Upper lobe of right lung (tissue), 1 donor: ENCODE results near the gene SLC4A3. TPM values are rescaled to one million over a fixed set of nuclear protein-coding genes. Genes with fewer than 3 reads are reported as not detected.
"Not testable (repeated sequence)": the region's sequence is repeated elsewhere in the genome, so short reads cannot be mapped to it uniquely, and the experiment has no call there.

ENCODE experiments used
- ATAC-seq: fragments of 200-7000 bp; cut with Tn5 transposase; one replicate; pipeline ENCODE4 v1.9.1; 2020; ENCODE audit warnings: mild to moderate bottlenecking, moderate library complexity
- DNase-seq: peaks from one replicate; pipeline ENCODE4 v3.0.0-alpha.2; 2020
- H3K27ac ChIP-seq: fragments of 200-600 bp; one replicate; pipeline ENCODE4 v1.8.0; 2022
- H3K27me3 ChIP-seq: fragments of 200-600 bp; one replicate; pipeline ENCODE4 v1.8.0; 2022; ENCODE audit warnings: mild to moderate bottlenecking
- H3K36me3 ChIP-seq: fragments of 200-600 bp; one replicate; pipeline ENCODE4 v1.8.0; 2022
- H3K4me1 ChIP-seq: fragments of 200-600 bp; one replicate; pipeline ENCODE4 v1.8.0; 2022
- H3K4me3 ChIP-seq: fragments of 200-600 bp; one replicate; pipeline ENCODE4 v1.8.0; 2022; ENCODE audit warnings: mild to moderate bottlenecking
- H3K9me3 ChIP-seq: fragments of 200-600 bp; one replicate; pipeline ENCODE4 v1.8.0; 2022
- CTCF ChIP-seq: fragments of 200-600 bp; IDR thresholded peaks from one replicate; pipeline ENCODE4 v1.8.0; 2022; ENCODE audit warnings: antibody characterized with exemption
- intact Hi-C: fragments of 100-400 bp; cut with DNase I; formaldehyde crosslinking; loops from one replicate; pipeline ENCODE4 v1.11.0; 2022
- total RNA-seq: library from RNA; stranded (reverse); fragmentation: NEBNext Ultra II Directional; extraction: Animal tissue kit (Norgen Biotek cat#: 25700); gene quantifications from one replicate; pipeline ENCODE4 v1.2.1, GENCODE V29; 2021
- donor health status: DM: no; HTN: yes; CAD: no; lungs with severe emphysema.

SLC4A3 gene
- total RNA-seq, 1 donor from 2014 or later, result 2.9 TPM

- Histone ChIP-seq H3K4me1 (peaks cover 6% of the 10 kb centered on the region), H3K36me3 (no peaks in the 10 kb centered on the region), H3K27me3 (peaks cover 37% of the 10 kb centered on the region), H3K27ac (no peak overlapping the region), H3K4me3 (no peak overlapping the region), H3K9me3 (no peaks in the 10 kb centered on the region)
- intact Hi-C loops, result no loop called here
- DNase-seq, result no peak
- no peak for TF ChIP-seq CTCF
- no peak for ATAC-seq
These were observed 23.2 kb downstream of the SLC4A3 start for GRCh38 chr2:219650426-219651248.

GRCh38 chr2:219651656-219652055 is 24.2 kb downstream of the SLC4A3 start:
- H3K27ac ChIP-seq, ATAC-seq, DNase-seq, H3K4me1 ChIP-seq, H3K4me3 ChIP-seq, intact Hi-C loops, H3K36me3 ChIP-seq, H3K9me3 ChIP-seq: not testable (repeated sequence)
- peaks cover 37% of the 10 kb centered on the region for H3K27me3 ChIP-seq

- no peak overlapping the region for H3K27ac ChIP-seq
- TF ChIP-seq CTCF, result no peak
These were observed 29.1 kb downstream of the SLC4A3 start for GRCh38 chr2:219656526-219656925.

GRCh38 chr2:219658196-219658846 is 30.9 kb downstream of the SLC4A3 start:
- Histone ChIP-seq H3K27me3 (peaks cover 6% of the 10 kb centered on the region), H3K27ac (no peak overlapping the region), H3K4me1 (no peaks in the 10 kb centered on the region), H3K9me3 (no peaks in the 10 kb centered on the region), H3K4me3 (no peak overlapping the region), H3K36me3 (no peaks in the 10 kb centered on the region)
- ATAC-seq (no peak), DNase-seq (no peak)
- TF ChIP-seq CTCF, result no peak
- intact Hi-C loops, result no loop called here

More at GRCh38 chr2:219656526-219656925, 29.1 kb downstream of the SLC4A3 start:
- ATAC-seq, result no peak
- peaks cover 15% of the 10 kb centered on the region for H3K27me3 ChIP-seq
- DNase-seq, result no peak
- intact Hi-C loops, result no loop called here
- H3K9me3 ChIP-seq, result no peaks in the 10 kb centered on the region
- no peaks in the 10 kb centered on the region for H3K36me3 ChIP-seq
- no peak overlapping the region for H3K4me3 ChIP-seq
- no peaks in the 10 kb centered on the region for H3K4me1 ChIP-seq

- H3K27ac ChIP-seq, result no peak overlapping the region
- no peak for DNase-seq
- no peaks in the 10 kb centered on the region for H3K9me3 ChIP-seq
- intact Hi-C loops, result no loop called here
- no peak for TF ChIP-seq CTCF
- no peak overlapping the region for H3K4me3 ChIP-seq
- peaks cover 6% of the 10 kb centered on the region for H3K27me3 ChIP-seq
- no peaks in the 10 kb centered on the region for H3K4me1 ChIP-seq
- no peaks in the 10 kb centered on the region for H3K36me3 ChIP-seq
- ATAC-seq, result no peak
These were observed 31.4 kb downstream of the SLC4A3 start for GRCh38 chr2:219658874-219659273.
